ENCODE data around the gene CDK4. TPM values are rescaled to one million over a fixed set of nuclear protein-coding genes. Genes with fewer than 3 reads are reported as not detected.

CDK4 gene
- total RNA-seq, 1 experiment from 2014 or later, result 210 TPM

DNA sequence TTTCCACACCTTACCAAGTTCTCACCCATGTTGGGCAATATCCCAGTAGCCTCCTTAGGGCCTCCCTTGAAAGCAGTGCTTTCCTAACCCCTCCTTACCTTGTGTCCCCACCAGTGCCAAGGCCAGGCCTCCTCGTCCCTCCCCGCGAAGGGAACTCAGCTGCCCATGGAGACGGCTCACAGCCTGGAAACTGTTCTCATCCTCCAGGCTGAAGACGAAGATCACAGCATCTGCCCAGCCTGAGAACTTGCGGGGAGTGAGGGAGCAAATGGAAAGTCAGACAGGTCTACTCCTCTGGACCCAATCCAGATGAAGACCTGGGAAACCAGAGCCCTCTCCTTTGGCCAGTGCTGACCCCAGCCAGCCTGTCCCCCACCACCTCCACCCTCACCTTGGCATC lies 18.2 kb downstream of the CDK4 start:
- Mint-ChIP-seq H3K9me3 (ENCODE audit: unreplicated experiment) (no peaks in the 10 kb centered on the region), H3K27ac (ENCODE audit: unreplicated experiment) (no peak overlapping the region), H3K36me3 (ENCODE audit: insufficient read depth, unreplicated experiment) (no peaks in the 10 kb centered on the region), H3K4me1 (ENCODE audit: low read depth, unreplicated experiment) (peaks cover 17% of the 10 kb centered on the region), H3K27me3 (ENCODE audit: insufficient read depth, unreplicated experiment) (peaks cover 27% of the 10 kb centered on the region), H3K4me3 (ENCODE audit: unreplicated experiment) (no peak overlapping the region)
- H3K9me3 ChIP-seq, result no peaks in the 10 kb centered on the region
- peaks cover 12% of the 10 kb centered on the region for H3K4me1 ChIP-seq
- H3K4me3 ChIP-seq (ENCODE audit: low read depth, low read length), result no peak overlapping the region
- intact Hi-C loops (cut with micrococcal nuclease; ENCODE audit: unreplicated experiment), result no loop called here
- peaks cover 7% of the 10 kb centered on the region for H3K27me3 ChIP-seq (replicated peaks; ENCODE audit: control insufficient read depth, insufficient read depth, low read length)
- H3K36me3 ChIP-seq (ENCODE audit: control insufficient read depth, insufficient read depth, low read length), result no peaks in the 10 kb centered on the region
- TF ChIP-seq, protein P1, sequence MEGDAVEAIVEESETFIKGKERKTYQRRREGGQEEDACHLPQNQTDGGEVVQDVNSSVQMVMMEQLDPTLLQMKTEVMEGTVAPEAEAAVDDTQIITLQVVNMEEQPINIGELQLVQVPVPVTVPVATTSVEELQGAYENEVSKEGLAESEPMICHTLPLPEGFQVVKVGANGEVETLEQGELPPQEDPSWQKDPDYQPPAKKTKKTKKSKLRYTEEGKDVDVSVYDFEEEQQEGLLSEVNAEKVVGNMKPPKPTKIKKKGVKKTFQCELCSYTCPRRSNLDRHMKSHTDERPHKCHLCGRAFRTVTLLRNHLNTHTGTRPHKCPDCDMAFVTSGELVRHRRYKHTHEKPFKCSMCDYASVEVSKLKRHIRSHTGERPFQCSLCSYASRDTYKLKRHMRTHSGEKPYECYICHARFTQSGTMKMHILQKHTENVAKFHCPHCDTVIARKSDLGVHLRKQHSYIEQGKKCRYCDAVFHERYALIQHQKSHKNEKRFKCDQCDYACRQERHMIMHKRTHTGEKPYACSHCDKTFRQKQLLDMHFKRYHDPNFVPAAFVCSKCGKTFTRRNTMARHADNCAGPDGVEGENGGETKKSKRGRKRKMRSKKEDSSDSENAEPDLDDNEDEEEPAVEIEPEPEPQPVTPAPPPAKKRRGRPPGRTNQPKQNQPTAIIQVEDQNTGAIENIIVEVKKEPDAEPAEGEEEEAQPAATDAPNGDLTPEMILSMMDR (IDR thresholded peaks at IDR 0.05; ENCODE audit: insufficient read depth in 1 of 2, low read depth in 1 of 2, low read length in 1 of 2, severe bottlenecking in 1 of 2, unreplicated experiment in 1 of 2), result no peak
- BruUV-seq (replicated peaks), result no TSS peak
- no peak for DNase-seq
- POLR2A ChIA-PET, result no interaction called here
- CTCF ChIA-PET, result no interaction called here

DNA sequence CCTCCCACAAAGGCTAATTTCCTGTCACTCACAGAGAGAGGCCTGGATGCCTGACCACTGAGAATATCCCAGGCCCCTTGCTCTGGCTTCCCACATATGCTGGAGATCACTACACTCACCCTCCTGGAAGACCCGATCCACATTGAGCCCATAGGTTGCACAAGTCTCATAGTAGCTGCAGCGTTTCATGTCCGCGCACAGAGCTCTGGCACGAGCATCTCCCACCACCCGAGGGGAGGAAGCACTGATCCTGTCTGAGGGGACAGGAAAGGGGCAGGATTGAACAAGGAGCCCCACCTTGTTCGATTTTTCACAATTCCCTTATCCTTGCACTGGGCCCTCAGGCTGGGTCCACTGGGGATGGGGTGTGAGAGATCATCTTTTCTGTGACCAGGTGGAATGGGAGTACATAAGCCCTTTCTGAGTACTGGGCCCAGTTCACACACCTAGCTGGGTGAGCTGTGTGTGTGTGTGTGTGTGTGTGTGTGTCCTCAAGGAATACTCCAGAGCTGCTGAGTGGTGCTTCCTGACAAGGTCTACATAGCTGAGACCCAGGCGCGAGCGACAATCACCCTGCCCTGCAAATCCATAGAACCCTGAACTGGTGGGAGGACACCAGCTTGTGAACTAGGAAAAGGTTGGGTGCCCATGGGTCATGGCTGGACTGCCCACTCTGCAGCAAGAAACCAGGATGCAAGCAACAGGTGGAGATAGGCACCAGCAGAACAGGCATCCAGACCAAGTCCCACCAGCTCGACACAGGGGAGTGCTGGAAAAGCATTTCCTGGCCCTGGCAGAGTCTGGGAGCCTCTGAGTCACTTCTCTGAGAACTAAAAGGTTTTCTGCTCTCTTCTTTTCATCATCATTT lies 19.1 kb downstream of the CDK4 start:
- H3K9me3 Mint-ChIP-seq (ENCODE audit: unreplicated experiment), result no peaks in the 10 kb centered on the region
- H3K9me3 ChIP-seq, result no peaks in the 10 kb centered on the region
- H3K4me3 Mint-ChIP-seq (ENCODE audit: unreplicated experiment), result no peak overlapping the region
- DNase-seq, result no peak
- BruUV-seq (replicated peaks), result no TSS peak
- ChIA-PET POLR2A (interaction anchor here (0.6 to 1.1 kb wide), 2 partner anchors 12 to 29 kb away, joined by 4 to 5 read pairs; partner anchors contain the start of gene TSPAN31), CTCF (interaction anchor here (1.2 kb wide), 1 partner anchor 150 kb away, joined by 3 read pairs; no protein-coding TSS in a partner anchor)
- no peak overlapping the region for H3K27ac Mint-ChIP-seq (ENCODE audit: unreplicated experiment)
- peaks cover 31% of the 10 kb centered on the region for H3K27me3 Mint-ChIP-seq (ENCODE audit: insufficient read depth, unreplicated experiment)
- peaks cover 12% of the 10 kb centered on the region for H3K4me1 ChIP-seq
- H3K27me3 ChIP-seq (replicated peaks; ENCODE audit: control insufficient read depth, insufficient read depth, low read length), result peaks cover 7% of the 10 kb centered on the region
- intact Hi-C loops (cut with micrococcal nuclease; ENCODE audit: unreplicated experiment), result no loop called here
- no peaks in the 10 kb centered on the region for H3K36me3 ChIP-seq (ENCODE audit: control insufficient read depth, insufficient read depth, low read length)
- H3K36me3 Mint-ChIP-seq (ENCODE audit: insufficient read depth, unreplicated experiment), result no peaks in the 10 kb centered on the region
- TF ChIP-seq, protein P1 (IDR thresholded peaks at IDR 0.05; ENCODE audit: insufficient read depth in 1 of 2, low read depth in 1 of 2, low read length in 1 of 2, severe bottlenecking in 1 of 2, unreplicated experiment in 1 of 2), result no peak
- peaks cover 17% of the 10 kb centered on the region for H3K4me1 Mint-ChIP-seq (ENCODE audit: low read depth, unreplicated experiment)
- H3K4me3 ChIP-seq (ENCODE audit: low read depth, low read length), result no peak overlapping the region

DNA sequence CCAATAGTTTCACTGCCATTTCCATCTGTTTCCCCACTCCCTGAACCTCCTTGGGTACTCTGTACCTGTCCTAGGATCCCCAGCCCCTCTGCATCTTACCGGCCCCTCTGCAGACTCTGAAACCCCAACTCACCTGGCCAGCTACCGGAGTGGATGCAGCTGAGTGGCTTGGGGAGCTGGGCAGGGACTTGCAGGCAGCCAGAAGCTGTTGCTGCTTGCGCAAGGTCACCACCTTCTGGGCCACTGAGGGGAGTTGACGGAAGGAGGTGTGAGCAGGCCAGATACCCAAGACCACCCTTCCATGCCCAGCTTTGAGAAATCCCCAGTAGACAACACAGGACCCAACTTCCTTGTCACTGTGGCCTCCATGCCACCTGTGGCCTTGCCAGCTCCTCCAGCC lies 19.8 kb downstream of the CDK4 start:
- Mint-ChIP-seq H3K27me3 (ENCODE audit: insufficient read depth, unreplicated experiment) (peaks cover 34% of the 10 kb centered on the region), H3K27ac (ENCODE audit: unreplicated experiment) (no peak overlapping the region), H3K36me3 (ENCODE audit: insufficient read depth, unreplicated experiment) (no peaks in the 10 kb centered on the region), H3K9me3 (ENCODE audit: unreplicated experiment) (no peaks in the 10 kb centered on the region), H3K4me3 (ENCODE audit: unreplicated experiment) (no peak overlapping the region), H3K4me1 (ENCODE audit: low read depth, unreplicated experiment) (peaks cover 17% of the 10 kb centered on the region)
- BruUV-seq (replicated peaks), result no TSS peak
- ChIA-PET CTCF (interaction anchor here (1.2 kb wide), 1 partner anchor 149 kb away, joined by 3 read pairs; no protein-coding TSS in a partner anchor), POLR2A (interaction anchor here (1.1 kb wide), 1 partner anchor 12 kb away, joined by 5 read pairs; the partner anchor contains the start of gene TSPAN31)
- DNase-seq, result no peak
- TF ChIP-seq, protein P1 (IDR thresholded peaks at IDR 0.05; ENCODE audit: insufficient read depth in 1 of 2, low read depth in 1 of 2, low read length in 1 of 2, severe bottlenecking in 1 of 2, unreplicated experiment in 1 of 2), result no peak
- H3K27me3 ChIP-seq (replicated peaks; ENCODE audit: control insufficient read depth, insufficient read depth, low read length), result peaks cover 7% of the 10 kb centered on the region
- no peaks in the 10 kb centered on the region for H3K36me3 ChIP-seq (ENCODE audit: control insufficient read depth, insufficient read depth, low read length)
- no peak overlapping the region for H3K4me3 ChIP-seq (ENCODE audit: low read depth, low read length)
- H3K4me1 ChIP-seq, result peaks cover 10% of the 10 kb centered on the region
- H3K9me3 ChIP-seq, result no peaks in the 10 kb centered on the region
- intact Hi-C loops (cut with micrococcal nuclease; ENCODE audit: unreplicated experiment), result no loop called here
